HTR-8/SVneo (cell line): ENCODE measurements around the gene NR1H2.
"Not testable (repeated sequence)": the region's sequence is repeated elsewhere in the genome, so short reads cannot be mapped to it uniquely, and the experiment has no call there.

Source experiments
- DNase-seq: peaks from one replicate; pipeline ENCODE4 v3.0.0; 2011; ENCODE audit warnings: low spot score, mixed read lengths; ENCODE audit not compliant: insufficient read length
- FAIRE-seq: peaks from 2 replicates; lab custom pipeline; 2011; peaks lifted over from hg19 to GRCh38; lab: Jason Lieb, UNC

Gene NR1H2

GRCh38 chr19:50341091-50341564, 35.1 kb upstream of the NR1H2 start:
- no peak for FAIRE-seq
- no peak for DNase-seq

- no peak for FAIRE-seq
- DNase-seq = no peak
These were observed 31.5 kb upstream of the NR1H2 start for GRCh38 chr19:50344661-50345318.

DNA sequence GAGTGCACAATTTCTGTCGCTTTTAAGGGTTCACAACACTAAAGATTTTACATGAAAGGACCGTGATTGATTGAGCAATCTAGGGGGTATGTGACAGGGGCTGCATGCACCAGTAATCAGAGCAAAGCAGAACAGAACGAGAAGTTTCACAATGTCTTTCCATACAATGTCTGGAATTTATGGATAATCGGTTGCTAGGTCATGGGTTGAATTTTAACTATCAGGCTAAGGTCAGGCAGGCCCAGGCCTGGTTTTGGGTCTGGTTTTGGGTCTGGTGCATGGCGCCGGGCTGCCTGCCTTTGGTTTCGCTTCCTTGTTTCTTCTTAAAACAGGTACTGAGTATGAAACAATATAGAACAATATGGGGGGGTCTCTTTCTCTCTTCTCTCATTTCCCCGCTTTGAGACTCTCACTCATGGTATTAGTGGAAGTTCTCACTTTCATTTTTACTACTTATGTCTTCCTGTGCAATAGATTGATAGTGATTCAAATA, 29.1 kb upstream of the NR1H2 start:
- not testable (repeated sequence) for FAIRE-seq, DNase-seq

- FAIRE-seq = no peak
- DNase-seq = no peak
These were observed 26.8 kb upstream of the NR1H2 start for GRCh38 chr19:50349277-50350057.

DNA sequence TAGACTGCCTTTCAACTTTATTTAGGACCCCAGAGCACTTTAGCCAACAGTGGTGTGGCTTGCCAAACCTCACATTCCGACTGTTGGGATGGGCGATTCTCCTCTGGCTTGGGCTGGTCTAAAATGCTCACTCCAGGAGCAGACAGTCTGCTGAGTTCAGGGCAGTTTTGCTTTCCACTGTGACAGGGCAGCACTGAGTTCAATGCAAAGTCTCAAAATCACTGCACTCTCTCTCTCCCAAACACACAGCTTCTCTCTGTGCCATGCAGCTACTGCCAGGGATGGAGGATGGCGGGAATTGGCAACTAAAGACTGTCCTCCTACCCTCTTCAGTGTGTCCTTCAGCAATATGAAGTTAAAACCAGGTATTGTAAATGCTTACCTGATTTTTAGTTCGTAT, 24.0 kb upstream of the NR1H2 start:
- no peak for FAIRE-seq
- DNase-seq = no peak

GRCh38 chr19:50353487-50353880, 22.8 kb upstream of the NR1H2 start:
- not testable (repeated sequence) for FAIRE-seq, DNase-seq

DNA sequence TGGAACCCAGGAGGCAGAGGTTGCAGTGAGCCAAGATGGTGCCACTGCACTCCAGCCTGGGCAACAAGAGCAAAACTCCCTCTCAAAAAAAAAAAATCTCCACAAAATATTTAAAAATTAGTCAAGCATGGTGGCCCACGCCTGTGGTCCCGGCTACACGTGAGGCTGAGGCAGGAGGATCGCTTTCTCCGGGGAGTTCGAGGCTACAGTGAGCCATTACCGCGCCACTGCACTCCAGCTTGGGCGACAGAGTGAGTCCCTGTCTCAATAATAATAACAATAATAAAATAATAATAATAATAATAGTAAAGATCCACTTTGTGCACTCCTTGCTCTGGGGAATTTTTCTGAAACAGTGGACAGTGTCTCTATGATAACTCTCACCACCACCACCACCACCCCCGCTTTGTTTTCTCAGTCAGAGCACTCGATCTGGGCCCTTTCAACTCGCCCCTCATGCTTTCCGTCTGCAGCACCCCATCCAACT, 19.5 kb upstream of the NR1H2 start:
- FAIRE-seq (no peak), DNase-seq (no peak)

- FAIRE-seq (no peak), DNase-seq (peak; percentile 52)
These were observed 18.8 kb upstream of the NR1H2 start for GRCh38 chr19:50357178-50358100.

GRCh38 chr19:50358483-50359327, 17.6 kb upstream of the NR1H2 start:
- no peak for FAIRE-seq
- peak; percentile 64 for DNase-seq

GRCh38 chr19:50359328-50359818, 16.9 kb upstream of the NR1H2 start:
- FAIRE-seq = no peak

DNA sequence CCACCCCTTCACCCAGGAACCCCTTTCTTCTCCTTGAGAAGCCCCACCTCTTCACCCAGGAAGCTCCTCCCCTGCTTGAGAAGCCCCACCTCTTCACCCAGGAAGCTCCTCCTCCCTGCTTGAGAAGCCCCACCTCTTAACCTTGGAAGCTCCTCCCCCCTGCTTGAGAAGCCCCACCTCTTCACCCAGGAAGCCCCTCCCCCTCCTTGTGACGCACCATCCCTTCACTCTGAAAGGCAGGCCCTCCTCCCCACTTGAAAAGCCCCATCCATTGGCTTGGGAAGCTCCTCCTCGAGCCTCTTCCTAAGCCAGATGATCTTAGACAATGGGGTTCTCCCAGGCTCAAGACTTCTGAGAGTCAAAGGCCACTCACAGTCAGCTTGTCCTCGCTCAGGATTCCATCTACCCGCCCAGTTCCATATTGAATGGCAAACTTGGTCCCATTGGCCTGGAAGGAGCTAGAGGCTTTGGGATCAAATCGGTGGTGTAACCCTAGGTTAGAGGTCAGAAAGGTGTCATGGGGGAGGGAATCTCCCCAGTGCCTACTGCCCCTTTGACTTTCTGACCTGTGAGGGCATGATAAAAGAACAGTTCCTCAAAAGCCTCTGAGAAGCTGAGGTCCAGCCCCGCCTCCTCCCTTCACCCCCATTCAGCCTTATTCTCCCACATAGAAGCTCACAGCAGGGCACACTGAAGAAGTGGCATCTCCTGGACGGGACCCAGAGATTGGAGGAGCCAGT, 14.8 kb upstream of the NR1H2 start:
- no peak for DNase-seq
- no peak for FAIRE-seq

More at GRCh38 chr19:50359328-50359818, 16.9 kb upstream of the NR1H2 start:
- no peak for DNase-seq

- DNase-seq (no peak), FAIRE-seq (no peak)
These were observed 14.2 kb upstream of the NR1H2 start for GRCh38 chr19:50362030-50362412.

DNA sequence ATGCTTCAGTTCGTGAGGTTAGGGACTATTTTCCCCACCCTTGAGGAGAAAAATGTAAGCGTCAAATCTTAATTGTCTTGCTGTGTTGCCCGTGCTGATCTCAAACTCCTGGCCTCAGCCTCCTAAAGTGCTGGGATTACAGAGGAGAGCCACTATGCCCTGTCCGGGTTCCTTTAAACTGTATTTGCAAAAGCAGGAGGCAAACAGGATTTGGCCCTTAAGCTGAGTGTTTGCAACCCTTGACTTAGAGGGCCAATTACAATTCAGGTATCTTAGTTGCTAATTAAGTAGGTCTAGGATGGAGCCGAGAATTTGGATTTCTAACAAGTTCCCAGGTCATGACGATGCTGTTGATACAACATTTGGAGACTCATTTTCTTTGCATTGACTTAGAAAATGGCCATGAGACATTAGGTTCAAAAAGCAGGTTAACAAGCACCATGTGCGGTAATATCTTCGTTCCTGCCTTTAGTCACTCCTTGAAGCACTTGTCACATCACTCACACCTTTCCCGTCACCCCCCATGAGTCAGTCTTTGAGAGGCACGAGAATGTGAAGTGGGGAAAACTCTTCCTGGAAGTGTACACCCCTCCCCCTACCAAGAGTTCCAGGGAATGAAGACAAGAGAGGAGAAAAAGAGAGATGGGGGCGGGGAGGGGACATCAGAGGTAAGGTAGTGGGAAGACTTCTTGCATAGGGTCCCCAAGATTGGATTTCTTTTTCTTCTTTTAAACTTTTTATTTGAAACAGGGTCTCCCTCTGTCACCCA, 13.4 kb upstream of the NR1H2 start:
- FAIRE-seq (no peak), DNase-seq (no peak)

- FAIRE-seq (no peak), DNase-seq (no peak)
These were observed 10.6 kb upstream of the NR1H2 start, which contains the start of gene NAPSA for GRCh38 chr19:50365434-50366306. NAPSA (minus strand) TSS chr19:50365639; CDS start chr19:50365621, 18 bp downstream.

DNA sequence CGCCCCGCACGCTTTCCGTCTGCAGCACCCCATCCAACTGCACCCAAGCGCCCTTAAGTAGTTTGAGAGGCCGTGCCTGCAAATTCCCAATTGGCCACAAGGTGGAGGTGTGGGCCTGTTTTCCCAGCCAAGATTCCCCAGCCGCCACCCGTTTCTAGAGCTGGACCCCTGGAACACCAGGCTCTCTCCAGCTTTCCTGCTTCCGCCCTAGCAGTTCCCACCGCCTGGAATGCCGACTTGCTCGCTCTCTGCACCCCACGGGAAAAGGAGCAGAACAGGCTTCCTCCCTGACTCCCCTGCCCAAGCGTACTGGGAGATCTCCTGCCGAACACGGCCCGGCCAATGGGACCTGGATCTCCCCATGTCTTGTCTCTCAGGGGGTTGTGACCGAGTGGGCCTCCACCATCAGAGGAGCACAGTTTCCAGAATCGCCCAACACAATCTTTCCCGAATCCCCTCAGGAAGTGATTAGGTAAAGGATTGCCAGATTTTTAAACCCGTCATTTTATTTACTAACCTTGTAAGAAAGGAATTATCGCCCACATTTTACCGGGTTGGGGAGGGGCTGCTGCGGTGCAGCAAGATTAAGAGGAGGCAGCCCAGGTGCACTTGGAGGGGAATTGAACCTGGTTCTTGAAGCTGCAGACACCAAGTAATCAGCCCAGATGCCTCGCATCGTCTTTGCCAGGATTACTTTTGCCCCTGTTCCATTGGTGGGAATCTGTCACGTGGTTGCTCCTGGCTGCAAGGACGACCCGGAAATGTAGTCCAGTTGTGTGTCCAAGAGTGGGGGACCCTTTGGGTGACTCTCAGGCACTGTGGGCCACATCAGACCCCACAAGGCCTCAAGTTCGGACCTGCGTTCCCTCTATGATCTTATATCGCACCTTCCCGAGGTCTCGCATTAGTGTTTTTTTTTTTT, 7.3 kb upstream of the NR1H2 start:
- FAIRE-seq (peak; percentile 51), DNase-seq (peak; percentile 89)
